GM12801 (cell line): ENCODE data around the gene BICRAL.

Experiments used
- TF ChIP-seq, protein P1 (sequence below): IDR thresholded peaks from one replicate; pipeline ENCODE4 v1.5.1; 2011; ENCODE audit warnings: control low read depth; ENCODE audit not compliant: insufficient read length; ENCODE audit errors: extremely low read depth

The BICRAL gene

DNA sequence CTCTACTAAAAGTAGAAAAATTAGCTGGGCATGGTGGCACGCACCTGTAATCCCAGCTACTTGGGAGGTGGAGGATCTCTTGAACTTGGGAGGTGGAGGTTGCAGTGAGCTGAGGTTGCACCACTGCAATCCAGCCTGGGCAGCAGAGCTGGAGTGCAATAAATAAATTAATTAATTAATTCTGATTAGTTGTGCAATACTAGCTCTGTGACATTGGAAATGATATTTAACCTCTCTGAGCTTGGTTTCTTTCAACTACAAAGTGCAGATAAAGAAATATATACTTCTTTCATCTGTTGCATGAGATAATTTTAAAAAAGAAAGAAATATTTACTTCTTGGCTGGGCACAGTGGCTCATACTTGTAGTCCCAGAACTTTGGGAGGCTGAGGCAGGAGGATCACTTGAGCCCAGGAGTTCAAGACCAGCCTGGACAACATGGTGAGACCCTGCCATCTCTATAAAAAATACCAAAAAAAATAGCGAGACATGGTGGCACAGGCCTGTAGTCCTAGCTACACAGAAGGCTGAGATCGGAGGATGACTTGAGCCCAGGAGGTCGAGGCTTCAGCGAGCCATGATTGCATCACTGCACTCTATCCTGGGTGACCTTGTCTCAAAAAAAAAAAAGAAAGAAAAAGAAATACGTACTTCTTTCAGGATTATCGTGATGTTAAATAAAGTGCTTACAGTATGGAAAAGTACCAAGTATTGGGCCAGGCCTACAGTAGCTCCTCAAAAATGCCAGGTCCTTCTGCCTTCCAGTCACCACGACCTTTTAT, 20.4 kb upstream of the BICRAL start:
- TF ChIP-seq, protein P1, sequence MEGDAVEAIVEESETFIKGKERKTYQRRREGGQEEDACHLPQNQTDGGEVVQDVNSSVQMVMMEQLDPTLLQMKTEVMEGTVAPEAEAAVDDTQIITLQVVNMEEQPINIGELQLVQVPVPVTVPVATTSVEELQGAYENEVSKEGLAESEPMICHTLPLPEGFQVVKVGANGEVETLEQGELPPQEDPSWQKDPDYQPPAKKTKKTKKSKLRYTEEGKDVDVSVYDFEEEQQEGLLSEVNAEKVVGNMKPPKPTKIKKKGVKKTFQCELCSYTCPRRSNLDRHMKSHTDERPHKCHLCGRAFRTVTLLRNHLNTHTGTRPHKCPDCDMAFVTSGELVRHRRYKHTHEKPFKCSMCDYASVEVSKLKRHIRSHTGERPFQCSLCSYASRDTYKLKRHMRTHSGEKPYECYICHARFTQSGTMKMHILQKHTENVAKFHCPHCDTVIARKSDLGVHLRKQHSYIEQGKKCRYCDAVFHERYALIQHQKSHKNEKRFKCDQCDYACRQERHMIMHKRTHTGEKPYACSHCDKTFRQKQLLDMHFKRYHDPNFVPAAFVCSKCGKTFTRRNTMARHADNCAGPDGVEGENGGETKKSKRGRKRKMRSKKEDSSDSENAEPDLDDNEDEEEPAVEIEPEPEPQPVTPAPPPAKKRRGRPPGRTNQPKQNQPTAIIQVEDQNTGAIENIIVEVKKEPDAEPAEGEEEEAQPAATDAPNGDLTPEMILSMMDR, result no peak

DNA sequence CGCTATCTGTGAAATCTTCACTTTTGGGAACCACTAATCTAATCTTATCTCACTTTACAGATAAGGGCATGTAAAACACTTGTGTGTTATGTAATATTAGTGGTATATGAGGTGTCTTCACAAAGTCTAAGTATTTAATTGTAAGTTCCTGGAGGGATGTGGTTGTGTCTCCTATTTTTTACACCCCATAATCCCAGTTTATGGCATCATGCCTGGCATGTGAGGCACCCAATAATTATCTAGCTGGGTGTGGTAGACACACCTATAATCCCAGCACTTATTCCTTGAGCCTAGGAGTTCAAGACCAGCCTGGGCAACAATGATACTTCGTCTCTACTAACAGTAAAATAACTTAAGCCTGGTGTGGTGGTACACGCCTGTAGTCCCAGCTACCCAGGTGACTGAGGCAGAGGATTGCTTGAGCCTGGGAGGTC, 19.4 kb upstream of the BICRAL start:
- TF ChIP-seq, protein P1, result no peak

DNA sequence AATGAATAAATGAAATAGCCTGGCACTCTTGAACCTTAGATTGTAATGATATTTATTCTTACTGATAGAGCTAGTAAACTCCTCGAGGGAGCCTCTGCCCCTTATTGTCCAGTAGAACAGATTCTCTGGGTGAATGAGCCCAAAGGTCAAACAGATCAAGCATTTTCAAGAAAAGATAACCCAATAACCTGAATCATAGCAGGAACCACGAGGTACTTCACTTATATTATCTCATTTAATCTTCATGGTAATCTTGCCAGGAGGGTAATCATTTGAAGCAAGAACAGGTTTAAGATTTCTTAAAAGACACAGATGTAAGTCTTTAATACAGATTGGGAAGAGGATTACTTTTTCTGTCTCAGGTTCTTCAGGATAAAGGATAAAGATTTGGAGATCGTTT, 18.9 kb upstream of the BICRAL start:
- TF ChIP-seq, protein P1, result no peak

DNA sequence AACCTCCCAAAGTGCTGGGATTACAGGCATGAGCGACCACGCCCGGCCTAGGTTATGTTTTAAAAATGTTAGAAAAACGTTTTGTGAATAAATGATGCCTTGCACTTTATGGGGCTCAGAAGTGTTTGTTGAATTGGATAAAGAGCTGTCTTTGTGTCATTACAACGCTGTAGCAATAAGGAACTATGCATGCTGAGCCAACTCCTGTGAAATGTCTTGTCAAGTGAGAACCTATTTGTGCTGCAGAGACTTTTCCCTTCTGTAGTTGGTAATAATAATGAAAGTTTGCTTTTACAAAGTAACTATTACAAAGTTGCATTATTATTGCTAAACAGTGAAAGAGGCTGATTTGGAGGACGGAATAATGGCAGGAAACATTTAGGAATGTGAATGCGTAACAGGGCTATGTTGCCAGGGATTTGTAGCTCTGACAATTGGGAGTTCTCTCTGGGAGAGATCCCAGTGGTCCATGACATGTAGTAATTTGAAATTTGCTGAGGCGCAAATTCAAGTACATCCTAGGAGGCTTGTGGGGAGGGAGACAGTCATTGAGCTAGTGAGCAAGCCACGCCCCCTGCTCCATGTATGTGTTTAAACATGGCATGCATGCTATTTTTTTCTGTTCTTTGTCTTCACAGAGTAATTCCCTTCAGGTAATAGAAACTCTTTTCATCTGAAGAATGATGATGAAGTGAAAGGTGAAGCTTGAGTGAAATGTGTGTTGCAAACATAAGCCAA, 16.8 kb upstream of the BICRAL start:
- TF ChIP-seq, protein P1, result no peak

DNA sequence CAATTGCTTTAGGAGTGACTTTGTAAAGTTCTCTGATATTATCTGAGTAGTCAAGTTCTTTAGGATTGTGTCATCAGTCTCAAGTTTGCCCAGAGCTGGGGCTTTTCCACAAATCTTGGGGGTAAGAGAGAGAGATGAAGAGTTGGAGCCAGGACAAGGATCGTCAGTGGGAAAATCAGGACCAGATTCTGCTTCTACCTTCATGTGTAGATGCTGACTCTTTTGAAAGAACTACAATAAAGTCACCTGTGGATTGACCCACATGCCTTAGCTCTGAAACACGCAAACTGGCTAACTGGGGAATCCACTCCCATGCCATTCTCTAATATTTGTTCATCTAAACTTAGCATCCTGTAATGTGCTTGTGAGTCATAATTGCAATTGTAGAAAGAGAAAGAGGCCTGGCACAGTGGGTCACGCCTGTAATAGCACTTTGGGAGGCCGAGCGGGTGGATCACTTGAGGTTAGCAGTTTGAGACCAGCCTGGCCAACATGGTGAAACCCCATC, 15.6 kb upstream of the BICRAL start:
- TF ChIP-seq, protein P1, result no peak

DNA sequence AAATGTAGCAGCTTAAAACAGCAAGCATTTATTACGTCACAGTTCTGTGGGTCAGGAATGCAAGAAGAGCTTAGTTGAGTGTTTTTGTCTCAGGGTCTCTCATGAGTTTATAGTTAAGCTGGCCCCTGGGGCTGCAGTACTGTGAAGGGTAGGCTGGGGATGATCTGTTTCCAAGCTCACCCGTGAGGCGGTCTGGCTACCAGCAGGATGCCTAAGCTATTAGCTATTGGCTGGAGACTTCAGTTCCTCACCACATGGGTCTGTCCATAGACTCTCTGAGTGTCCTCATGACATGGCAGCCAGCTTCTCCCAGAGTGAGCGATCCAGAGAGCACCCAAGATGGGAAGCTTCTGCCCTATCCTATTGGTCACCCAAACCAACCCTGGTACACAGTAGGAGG, 12.8 kb upstream of the BICRAL start:
- TF ChIP-seq, protein P1, result no peak

DNA sequence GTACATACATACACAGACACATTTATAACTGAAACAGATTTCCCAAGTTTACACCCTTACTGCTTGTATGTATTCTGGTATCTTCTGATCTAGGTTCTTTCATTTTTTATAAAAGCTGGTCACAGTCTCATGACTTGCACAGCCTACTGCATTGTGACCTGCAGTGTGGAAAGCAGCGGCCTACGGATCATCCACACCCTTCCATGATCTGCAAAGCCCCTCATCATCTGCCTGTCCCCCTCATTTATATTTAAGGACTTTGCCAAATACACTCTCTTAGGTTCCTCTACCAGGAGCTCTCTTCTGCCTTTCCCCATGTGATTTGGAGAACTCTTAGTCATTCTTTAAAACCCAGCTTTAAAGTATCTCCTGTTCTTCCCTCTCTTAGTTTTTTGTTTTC, 12.0 kb upstream of the BICRAL start:
- TF ChIP-seq, protein P1, result no peak
